OCI-LY7 (cell line): Measurements from ENCODE around the gene RUNDC3A. TPM values are rescaled to one million over a fixed set of nuclear protein-coding genes. Genes with fewer than 3 reads are reported as not detected.

Source experiments
- BruUV-seq: library from RNA; stranded (reverse); fragments of 400-500 nt; replicated peaks from 2 replicates; lab custom pipeline; 2021; lab: Mats Ljungman, UMichigan
- CTCF ChIA-PET: fragments of 300-600 bp; sonication (Branson Sonifier 250); formaldehyde crosslinking; loops from one replicate; lab custom pipeline; 2022; ENCODE audit warnings: antibody characterized with exemption; ENCODE audit not compliant: unreplicated experiment; lab: Charles Lee
- POLR2A ChIA-PET: fragments of 300-600 bp; sonication (Branson Sonifier 250); formaldehyde crosslinking; loops from one replicate; lab custom pipeline; 2022; ENCODE audit warnings: antibody characterized with exemption; lab: Charles Lee
- DNase-seq: peaks from one replicate; pipeline ENCODE4 v3.0.0-alpha.2; 2015; ENCODE audit warnings: low spot score
- H2AFZ ChIP-seq: fragments of 200-600 bp; sonication (generic), shearing (Covaris generic); 2 replicates; pipeline ENCODE4 v1.6.1; 2014; ENCODE audit warnings: mild to moderate bottlenecking, antibody characterized with exemption, low read length, moderate library complexity
- H3K27ac ChIP-seq: fragments of 200-600 bp; sonication (generic); 2 replicates; pipeline ENCODE4 v1.5.1; 2014; ENCODE audit warnings: mixed run types, low read depth, mild to moderate bottlenecking, moderate library complexity, low read length, inconsistent platforms; ENCODE audit not compliant: poor library complexity, severe bottlenecking
- H3K36me3 ChIP-seq: fragments of 200-600 bp; sonication (generic); 2 replicates; pipeline ENCODE4 v1.6.1; 2014; ENCODE audit warnings: mild to moderate bottlenecking, antibody characterized with exemption, low read length, moderate library complexity, mixed read lengths; ENCODE audit not compliant: insufficient read depth
- H3K4me1 ChIP-seq: fragments of 200-600 bp; sonication (generic); 2 replicates; pipeline ENCODE4 v1.5.1; 2014; ENCODE audit warnings: mild to moderate bottlenecking, low read length; ENCODE audit not compliant: insufficient read depth, poor library complexity, severe bottlenecking
- H3K4me2 ChIP-seq: fragments of 200-600 bp; sonication (generic); 2 replicates; pipeline ENCODE4 v1.6.1; 2014; ENCODE audit warnings: mild to moderate bottlenecking, low read length
- H3K4me3 ChIP-seq: fragments of 200-600 bp; sonication (generic); 2 replicates; pipeline ENCODE4 v1.5.1; 2014; ENCODE audit warnings: mild to moderate bottlenecking, low read depth, low read length; ENCODE audit not compliant: poor library complexity, severe bottlenecking
- H3K79me2 ChIP-seq: fragments of 200-600 bp; sonication (generic); 2 replicates; pipeline ENCODE4 v1.6.1; 2016; ENCODE audit warnings: low read depth, mild to moderate bottlenecking, low read length, moderate library complexity, mixed read lengths; ENCODE audit not compliant: insufficient read depth
- H3K9me2 ChIP-seq: fragments of 200-600 bp; sonication (generic); 2 replicates; pipeline ENCODE4 v1.6.1; 2016; ENCODE audit warnings: mild to moderate bottlenecking, low read length, mixed read lengths; ENCODE audit not compliant: insufficient read depth
- H3K9me3 ChIP-seq: fragments of 200-600 bp; sonication (generic); 2 replicates; pipeline ENCODE4 v1.6.1; 2014; ENCODE audit warnings: mild to moderate bottlenecking, mixed run types, low read length, mixed read lengths
- H4K20me1 ChIP-seq: fragments of 200-600 bp; sonication (generic); 2 replicates; pipeline ENCODE4 v1.6.1; 2014; ENCODE audit warnings: mild to moderate bottlenecking, antibody characterized with exemption, low read length, moderate library complexity, mixed read lengths; ENCODE audit not compliant: insufficient read depth
- CTCF ChIP-seq: fragments of 200-600 bp; sonication (generic); conservative IDR thresholded peaks from 2 replicates; pipeline ENCODE4 v1.5.1; 2014; ENCODE audit warnings: mild to moderate bottlenecking, antibody characterized with exemption, low read length, moderate library complexity, mixed read lengths
- EZH2phosphoT487 ChIP-seq: fragments of 200-600 bp; sonication (generic); IDR thresholded peaks from 2 replicates; pipeline ENCODE4 v1.6.1; 2018; ENCODE audit warnings: low read depth, borderline replicate concordance, mild to moderate bottlenecking, mixed run types, antibody characterized with exemption, low read length, moderate library complexity, mixed read lengths
- intact Hi-C: fragments of 100-400 bp; cut with micrococcal nuclease; formaldehyde crosslinking; loops from one replicate; pipeline ENCODE4 v1.10.0; 2022; ENCODE audit not compliant: unreplicated experiment
- total RNA-seq, 2 experiments: library from RNA; depleted of rRNA in 1 of 2; stranded (reverse); fragments of >200 nt in 1 of 2; shearing (Covaris generic) in 1 of 2; gene quantifications; 2 replicates each; pipeline ENCODE4 v1.2.3, GENCODE V29; 2014 to 2022

RUNDC3A gene
- total RNA-seq, 2 experiments from 2014 or later, result 0.09 TPM; not detected in 1

- Histone ChIP-seq H3K4me2 (no peak overlapping the region), H2AFZ (no peak overlapping the region), H3K9me3 (no peaks in the 10 kb centered on the region), H3K4me1 (peaks cover 19% of the 10 kb centered on the region), H3K27ac (no peak overlapping the region), H4K20me1 (no peaks in the 10 kb centered on the region), H3K9me2 (no peaks in the 10 kb centered on the region), H3K79me2 (no peaks in the 10 kb centered on the region), H3K4me3 (no peak overlapping the region), H3K36me3 (no peaks in the 10 kb centered on the region)
- DNase-seq, result no peak
- intact Hi-C loops, result no loop called here
- POLR2A ChIA-PET, result interaction anchor here (0.6 kb wide), 1 partner anchor 222 kb away, joined by 3 read pairs; no protein-coding TSS in a partner anchor
- TF ChIP-seq CTCF (no peak), EZH2phosphoT487 (no peak)
- CTCF ChIA-PET, result no interaction called here
- no TSS peak for BruUV-seq
Measured at GRCh38 chr17:44310609-44311376, 2.4 kb downstream of the RUNDC3A start.

GRCh38 chr17:44311562-44312181, 3.3 kb downstream of the RUNDC3A start:
- no TSS peak for BruUV-seq
- intact Hi-C loops, result no loop called here
- no peak overlapping the region for H3K27ac ChIP-seq
- no peaks in the 10 kb centered on the region for H3K9me3 ChIP-seq
- ChIA-PET CTCF (no interaction called here), POLR2A (no interaction called here)
- H3K4me3 ChIP-seq, result no peak overlapping the region
- no peak overlapping the region for H2AFZ ChIP-seq
- no peak overlapping the region for H3K4me2 ChIP-seq
- H3K4me1 ChIP-seq, result peaks cover 19% of the 10 kb centered on the region
- no peak for DNase-seq
- no peaks in the 10 kb centered on the region for H3K9me2 ChIP-seq
- no peaks in the 10 kb centered on the region for H4K20me1 ChIP-seq
- no peaks in the 10 kb centered on the region for H3K36me3 ChIP-seq
- H3K79me2 ChIP-seq, result no peaks in the 10 kb centered on the region
- no peak for TF ChIP-seq CTCF
